Activated CD4-positive, alpha-beta T cell treated with anti-CD3 and anti-CD28 coated beads, Interleukin-2, amount 50 U/mL, for 16 hours (primary cell): ENCODE measurements around the gene TNPO2.

Experiments used
- DNase-seq: peaks from one replicate; pipeline ENCODE4 v3.0.0-alpha.2; 2020

Gene TNPO2

DNA sequence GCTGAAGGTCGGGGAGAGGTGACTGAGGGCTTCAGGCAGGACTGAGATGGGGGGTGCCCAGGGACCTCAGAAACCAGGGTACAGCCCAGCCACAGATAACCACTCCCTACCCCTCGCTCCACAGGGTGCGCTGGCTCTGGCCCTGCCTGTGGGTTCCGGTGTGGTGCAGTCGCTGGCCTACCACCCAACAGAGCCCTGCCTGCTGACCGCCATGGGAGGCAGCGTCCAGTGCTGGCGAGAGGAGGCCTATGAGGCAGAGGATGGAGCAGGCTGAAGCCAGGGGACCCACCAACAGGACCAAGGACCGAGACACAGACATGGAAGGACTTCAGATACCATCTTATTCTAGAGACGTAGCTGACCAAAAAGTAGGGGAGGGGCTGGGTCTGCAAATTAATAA, 48.3 kb downstream of the TNPO2 start:
- DNase-seq = no peak

DNA sequence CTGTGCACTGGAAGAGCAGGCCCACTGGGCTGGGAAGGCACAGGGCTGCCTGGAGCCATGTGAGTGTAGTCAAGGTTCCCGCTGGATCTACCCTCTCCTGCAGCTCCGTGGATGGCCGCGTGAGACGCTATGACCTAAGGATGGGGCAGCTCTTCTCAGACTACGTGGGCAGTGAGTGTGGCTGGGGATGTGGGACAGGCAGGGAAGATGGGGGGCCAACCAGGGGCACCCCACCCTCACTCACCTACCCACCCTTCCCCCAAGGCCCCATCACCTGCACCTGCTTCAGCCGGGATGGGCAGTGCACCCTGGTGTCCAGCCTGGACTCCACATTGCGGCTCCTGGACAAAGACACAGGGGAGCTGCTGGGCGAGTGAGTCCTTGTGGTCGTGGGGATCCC, 51.0 kb downstream of the TNPO2 start:
- DNase-seq = no peak

DNA sequence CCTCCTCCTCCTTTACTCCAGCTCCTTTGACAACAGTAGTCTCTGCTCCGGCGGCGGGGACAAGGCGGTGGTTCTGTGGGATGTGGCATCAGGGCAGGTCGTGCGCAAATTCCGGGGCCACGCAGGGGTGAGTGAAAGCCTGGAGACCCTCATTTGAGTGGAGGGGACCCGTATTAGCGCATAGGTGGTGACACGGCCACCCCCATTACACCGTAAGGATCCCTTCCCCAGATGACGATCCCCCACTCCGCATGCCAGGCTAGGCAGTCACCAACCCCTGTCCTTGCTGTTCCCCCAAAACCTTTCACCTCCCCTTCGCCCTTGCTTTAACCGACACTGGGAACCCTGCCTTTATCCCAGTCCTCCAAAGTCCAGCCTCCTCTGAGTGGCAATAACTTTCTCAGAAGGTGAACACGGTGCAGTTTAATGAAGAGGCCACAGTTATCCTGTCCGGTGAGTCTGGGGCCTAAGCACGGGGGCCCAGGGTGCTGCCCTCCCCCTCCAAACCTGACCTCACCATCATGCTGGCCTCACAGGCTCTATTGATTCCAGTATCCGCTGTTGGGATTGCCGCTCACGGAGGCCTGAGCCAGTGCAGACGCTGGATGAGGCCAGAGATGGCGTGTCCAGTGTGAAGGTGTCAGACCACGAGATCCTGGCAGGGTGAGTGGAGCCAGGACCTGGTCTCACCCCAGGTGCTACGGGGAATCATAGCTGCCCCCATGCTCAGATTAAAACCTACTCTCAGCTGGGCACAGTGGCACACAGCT, 53.4 kb downstream of the TNPO2 start:
- no peak for DNase-seq

DNA sequence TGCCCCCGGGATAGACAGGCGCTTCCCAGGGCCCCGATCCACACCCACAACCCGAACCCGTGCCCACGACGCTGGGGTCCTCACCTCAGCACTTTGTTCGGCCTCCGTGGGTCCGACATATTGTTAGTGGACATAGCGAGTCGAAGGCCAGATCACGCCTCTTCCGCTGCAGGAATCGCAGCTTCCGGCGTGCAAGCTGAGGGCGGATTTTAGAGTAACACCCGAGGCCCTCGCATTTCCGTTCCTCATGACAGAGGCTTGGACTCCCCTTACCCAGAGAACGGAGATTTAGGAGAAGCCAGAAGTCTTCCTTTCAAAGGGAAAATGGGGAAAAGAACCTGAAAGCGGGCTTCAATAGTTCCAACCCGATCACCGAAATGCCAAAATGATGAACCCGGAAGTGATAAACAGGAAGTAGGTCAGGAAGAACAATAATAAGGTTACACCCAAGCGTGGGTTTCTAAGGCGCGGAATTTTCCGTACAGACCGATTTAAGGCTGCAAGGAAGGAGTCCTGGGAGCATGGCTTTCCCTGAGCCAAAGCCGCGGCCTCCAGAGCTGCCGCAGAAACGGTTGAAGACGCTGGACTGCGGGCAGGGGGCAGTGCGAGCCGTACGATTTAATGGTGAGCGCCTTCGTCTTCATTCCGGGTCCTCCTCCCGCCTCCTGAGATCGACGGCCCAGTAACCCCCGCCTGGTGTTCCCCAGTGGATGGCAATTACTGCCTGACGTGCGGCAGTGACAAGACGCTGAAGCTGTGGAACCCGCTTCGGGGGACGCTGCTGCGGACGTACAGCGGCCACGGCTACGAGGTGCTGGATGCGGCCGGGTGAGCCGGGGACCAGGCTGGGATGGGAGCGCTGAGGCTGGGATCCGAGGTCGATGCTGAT, 54.2 kb downstream of the TNPO2 start:
- peak; percentile 76 for DNase-seq

DNA sequence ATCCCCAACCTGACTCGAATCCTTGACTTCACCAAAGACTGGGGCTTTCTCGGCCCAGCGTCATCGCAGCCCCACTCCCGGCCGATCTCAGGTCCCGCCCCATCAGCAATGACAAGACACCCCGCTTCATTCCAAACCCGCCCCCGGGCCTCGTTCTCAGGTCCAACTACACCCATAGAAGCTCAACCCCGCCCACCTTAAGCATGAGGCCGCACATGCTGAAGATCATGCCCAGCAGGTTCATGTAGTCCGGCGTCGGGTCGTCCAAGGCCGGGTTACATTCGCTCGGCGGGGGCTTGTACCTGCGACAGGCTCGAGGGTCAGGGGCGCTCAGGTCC, 54.8 kb downstream of the TNPO2 start:
- peak; percentile 67 for DNase-seq

DNA sequence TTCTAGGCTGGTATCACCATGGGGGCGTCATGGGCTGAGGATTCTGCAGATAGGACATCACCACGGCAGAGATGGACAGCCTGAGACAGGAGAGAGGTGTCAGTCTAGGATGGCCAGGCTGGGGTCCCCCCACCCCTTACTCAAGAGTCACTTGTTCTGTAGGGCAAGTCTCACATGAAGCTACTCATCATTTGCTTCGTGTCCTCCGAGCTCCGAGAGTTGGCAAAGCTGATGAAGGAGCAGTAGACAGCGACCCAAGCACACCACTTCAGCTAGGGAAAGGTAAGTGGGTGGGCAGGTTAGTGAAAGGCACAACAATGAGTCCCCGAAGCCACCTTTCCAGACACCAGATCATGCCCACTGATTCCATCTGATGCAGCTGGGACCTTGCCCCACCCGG, 55.4 kb downstream of the TNPO2 start:
- no peak for DNase-seq

DNA sequence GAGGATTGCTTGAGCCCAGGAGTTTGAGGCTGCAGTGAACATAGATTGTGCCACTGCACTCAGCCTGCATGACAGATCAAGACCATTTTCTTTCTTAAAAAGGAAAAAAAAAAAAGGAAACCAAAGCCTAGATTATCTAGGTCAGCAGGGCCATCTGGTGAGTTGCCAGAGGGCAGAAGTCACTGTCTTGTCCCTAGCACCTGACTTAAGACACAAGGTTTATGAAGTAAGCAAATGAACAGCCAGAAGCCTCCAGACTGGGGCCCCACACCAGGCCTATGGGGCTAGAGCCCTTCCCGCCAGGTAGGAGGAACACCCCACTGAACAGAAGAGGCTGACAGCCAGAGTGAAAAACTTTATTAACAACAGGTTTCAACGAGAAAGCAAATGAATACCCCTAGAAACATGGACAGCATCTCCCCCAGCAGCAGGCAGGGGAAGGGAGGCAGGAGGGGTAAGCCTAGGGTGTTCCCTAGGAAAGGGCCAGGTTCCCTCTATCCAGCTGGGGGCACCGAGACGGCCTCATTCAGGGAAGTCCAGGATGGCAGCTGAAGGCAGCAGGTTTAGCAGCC, 55.9 kb downstream of the TNPO2 start:
- DNase-seq = no peak

DNA sequence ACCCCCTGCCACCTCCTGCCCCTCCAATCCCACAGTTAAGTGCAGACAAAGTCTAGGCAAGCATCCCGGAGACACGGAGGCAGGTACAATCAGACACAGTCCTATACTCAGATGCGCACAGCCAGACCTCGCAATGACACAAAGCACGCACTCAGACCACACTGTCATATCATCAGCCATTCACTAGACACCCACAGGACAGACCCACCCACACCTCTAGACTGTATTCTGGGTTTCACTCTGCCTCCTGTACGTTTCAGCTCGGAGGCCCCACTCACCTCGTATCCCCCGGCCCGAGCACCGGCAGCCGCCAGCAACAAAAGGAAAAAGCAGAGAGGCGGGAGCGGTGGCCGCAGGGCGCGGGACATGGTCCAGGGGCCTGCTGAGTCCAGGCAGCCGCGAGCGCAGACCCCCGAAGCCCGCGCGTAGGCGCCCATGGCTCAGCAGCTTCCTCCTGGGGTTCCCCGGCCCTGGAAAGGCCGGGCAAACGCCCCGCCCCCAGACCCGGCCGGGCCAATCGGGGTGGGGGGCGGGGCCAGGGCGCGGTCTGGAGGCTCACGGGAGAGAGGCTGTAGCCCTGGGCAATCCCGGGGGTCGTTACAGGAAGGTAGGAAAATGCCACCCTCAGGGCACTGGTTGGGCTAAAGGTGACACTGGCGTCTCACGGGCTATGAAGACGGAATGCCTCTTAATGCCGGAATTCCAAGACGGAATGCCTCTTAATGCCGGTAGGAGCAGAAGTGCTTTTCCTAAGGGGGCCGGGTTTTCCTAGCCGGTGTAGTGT, 57.3 kb downstream of the TNPO2 start, which contains the start of the genes MAN2B1 and WDR83:
Gene MAN2B1, minus strand, starts transcription at position 478 of the 784 bp plus-strand sequence. Its CDS starts 41 bp downstream, at position 437.
Gene WDR83, plus strand, starts transcription at position 543 of the 784 bp plus-strand sequence. CDS start 2,984 bp downstream, outside the sequence.
- DNase-seq = peak; percentile 74

DNA sequence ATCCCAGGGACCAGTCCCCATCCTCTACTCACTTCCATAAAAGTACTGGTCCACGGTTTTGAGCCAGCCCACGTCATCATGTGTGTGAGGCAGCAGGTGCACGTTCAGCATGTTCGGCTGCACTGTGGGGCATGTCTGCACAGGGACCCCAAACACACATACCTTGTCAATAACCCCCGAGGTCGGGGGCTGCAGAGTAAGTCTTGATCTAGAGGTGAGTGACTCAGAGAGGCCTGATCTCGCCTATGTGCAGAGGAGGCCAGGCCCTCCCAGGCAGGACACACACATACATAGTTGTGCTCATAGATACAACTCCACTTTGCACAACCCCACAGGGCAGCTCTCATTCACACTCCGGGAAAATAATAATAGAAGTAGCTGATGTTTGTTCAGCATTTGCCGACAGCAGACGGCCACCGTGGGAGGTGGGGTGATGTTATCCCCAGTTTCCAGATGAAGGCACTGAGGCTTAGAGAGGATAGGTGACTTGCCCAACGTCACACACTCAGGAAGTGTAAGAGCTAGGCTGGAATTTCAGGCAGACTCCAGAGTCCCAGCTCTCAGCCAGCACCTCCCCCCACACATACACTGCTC, 58.0 kb downstream of the TNPO2 start:
- no peak for DNase-seq

DNA sequence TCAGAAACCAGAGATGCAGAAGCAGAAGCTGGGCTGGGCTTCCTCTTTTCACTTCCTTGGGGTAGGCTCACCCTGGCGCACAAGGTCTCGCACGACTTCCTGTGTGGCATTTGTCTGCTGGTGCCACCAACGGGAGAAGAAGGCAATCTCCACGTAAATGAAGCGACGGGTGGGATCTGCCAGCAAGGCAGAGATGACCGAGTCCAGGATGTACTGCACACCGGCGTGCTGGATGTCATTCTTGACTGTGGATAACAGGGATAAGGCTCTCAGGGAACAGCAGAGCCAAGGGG, 58.5 kb downstream of the TNPO2 start:
- peak; percentile 84 for DNase-seq

DNA sequence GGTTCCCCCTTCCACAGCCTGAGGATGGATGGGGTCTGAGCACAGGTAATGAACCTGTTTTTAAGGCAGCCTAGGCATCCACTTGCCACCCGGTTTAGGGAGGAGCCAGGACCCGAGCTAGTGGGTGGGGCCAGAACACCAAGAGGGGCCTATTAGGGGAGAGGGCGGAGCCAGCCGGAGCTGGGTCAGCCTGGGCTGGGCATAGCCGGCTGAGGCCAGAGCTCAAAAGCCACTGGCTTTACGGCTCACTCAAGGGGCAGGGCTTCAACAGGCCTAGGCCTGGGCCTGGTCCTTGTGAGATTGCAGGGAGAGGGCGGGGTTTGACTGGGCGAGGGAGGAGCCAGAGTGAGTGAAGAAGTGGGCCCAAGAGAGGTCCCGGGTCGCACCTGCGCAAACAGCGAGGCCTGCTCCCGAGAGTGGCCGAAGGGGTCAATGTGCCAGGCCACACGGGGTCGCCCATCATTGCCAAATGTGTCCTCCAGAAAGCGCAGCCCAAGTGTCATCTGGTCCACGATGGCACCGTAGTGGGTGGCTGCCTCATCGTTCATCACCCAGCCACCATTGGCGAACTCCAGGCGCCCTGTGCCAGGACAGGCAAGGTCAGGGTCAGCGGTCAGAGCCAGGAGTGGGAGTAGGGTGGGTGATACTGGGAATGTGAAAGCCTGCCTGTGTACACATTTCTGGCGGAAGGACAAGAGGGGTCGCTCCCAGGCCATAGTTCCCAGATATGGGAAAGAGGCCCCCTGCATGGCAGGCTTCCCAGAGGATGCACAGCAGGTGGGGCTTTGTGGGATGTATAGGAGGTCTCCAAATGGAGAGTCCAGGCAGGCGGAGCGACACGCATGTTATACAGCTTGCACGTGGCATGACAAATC, 59.1 kb downstream of the TNPO2 start:
- no peak for DNase-seq

DNA sequence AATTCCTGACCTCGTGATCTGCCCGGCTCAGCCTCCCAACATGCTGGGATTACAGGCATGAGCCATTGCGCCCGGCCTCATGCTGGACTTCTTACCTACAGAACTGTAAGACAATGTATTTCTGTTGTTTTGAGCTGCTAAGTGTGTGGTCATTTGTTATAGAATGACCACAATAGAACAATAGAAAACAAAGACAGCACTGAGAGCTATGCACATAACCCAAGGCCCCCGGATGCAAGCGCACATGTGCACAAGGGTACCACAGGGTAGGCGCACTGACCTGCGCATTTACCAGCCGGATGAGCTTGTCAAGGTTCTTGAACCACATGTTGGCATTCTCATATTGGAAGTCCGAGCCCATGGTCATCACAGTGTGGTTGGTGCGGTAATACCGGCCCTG, 62.8 kb downstream of the TNPO2 start:
- DNase-seq = no peak

DNA sequence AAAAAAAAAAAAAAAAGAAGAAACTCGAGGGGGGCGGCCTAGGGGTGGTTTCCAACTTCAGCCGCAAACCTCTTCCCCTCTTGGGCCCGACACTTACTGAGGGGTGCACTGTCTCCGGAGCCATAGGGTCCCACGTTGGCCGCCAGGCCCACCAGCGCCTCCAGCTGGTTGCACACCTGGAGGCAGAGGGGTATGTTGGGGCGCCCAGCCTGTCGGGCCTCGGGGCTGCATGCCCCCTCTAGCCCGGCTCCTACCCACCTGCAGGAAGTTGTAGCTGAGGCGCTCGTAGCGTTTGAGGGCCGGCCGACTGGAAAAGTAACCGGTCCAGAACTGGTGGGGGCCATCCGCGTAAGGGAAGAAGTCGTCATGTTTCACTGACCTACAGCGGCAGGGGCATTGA, 65.8 kb downstream of the TNPO2 start:
- DNase-seq = no peak

DNA sequence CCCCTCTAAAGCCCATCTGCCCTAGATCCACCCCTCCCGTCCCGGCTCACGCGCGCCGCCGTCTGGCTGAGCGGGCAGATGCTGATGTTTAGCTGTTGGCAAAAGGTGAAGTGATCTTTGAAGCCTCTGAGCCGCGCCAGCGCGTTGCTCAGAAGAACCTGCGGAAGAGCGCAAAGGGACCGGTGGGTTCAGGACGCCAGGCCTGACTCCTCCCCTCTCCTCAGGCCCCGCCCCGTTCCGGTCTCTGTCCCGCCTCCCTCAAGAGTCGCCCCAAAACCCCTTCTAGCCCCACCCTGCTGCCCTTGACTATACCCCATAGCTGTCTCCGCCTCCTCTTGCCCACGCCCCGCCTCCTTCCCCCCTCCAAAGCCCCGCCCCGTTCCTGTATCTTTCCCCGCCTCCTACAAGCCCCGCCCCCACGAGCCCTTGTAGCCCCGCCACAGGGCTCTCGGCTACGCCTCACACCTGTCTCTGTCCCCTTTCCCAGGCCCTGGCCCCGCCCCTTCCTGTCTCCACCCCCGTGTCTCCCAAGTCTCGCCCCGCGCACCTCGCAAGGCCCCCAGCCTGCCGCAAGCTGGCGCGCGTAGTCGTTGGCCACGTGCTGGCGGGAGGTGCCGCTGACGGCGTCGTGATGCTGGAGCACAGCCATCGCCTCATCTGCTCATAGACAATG, 66.7 kb downstream of the TNPO2 start:
- DNase-seq = no peak

DNA sequence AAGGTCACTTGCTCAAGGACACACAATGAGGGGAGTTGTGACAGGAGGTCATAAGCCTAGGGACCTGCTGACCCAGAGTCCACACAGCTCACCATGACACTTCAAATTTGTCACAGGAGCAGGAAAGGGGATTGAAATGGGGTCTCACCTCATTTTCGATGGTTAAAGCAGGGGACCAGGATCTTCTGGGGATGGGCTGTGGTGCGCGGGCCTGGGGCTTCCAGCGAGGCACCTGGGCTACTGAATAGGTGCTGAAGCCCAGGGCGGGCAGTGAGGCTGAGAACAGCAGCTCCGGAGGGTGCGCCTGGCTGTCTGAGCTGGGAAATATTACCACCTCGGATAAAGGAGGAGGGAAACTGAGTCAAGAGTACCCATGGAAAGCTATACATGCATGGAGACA, 68.2 kb downstream of the TNPO2 start:
- DNase-seq = no peak

DNA sequence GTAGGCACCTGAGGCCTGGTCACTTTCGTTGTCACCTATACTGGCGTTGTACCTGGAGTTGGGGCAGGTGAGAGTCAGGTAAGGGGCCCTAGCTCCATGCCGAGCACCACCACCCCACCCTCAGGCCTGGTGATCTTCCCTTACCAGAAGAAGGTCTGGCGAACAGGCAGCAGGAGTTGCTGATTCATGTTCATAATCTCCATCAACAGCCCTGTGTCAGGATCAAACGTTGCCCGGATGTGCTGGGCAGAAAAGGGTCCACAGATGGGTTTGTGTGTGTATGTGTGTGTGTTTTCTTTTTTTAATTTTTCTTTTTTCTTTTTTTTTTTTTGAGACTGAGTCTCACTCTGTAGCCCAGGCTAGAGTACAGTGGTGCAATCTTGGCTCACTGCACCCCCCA, 71.5 kb downstream of the TNPO2 start:
- no peak for DNase-seq

DNA sequence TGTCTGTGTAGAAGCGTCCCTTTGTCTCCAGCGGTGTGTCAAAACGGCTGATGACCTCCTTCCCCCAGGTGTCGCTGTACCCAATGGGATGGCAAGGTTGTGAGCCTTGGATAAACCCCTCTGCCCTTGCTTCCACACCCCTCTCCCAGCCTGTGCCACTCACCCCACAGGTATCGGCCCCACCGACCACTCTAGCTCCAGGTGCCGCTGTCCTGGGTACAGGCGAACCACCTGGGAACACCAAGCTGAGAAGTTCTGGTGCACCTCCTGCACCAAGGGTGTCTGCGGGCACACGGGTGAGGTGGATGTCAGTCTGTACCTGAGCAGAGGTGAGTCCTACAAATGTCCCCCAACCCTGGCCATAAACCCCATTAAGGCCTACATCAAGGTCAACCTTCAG, 73.8 kb downstream of the TNPO2 start:
- DNase-seq = no peak
